ENCODE results near the gene KCNJ8.
"Not testable (repeated sequence)": the region's sequence is repeated elsewhere in the genome, so short reads cannot be mapped to it uniquely, and the experiment has no call there.

Gene KCNJ8

GRCh38 chr12:21782723-21783122, 8.2 kb upstream of the KCNJ8 start:
- not testable (repeated sequence) for DNase-seq

- DNase-seq = no peak
Observed at GRCh38 chr12:21780786-21781185, 6.3 kb upstream of the KCNJ8 start.

GRCh38 chr12:21776175-21776574, 1.7 kb upstream of the KCNJ8 start:
- DNase-seq = no peak

GRCh38 chr12:21775133-21775820, 771 bp upstream of the KCNJ8 start:
- no peak for DNase-seq

GRCh38 chr12:21773806-21774205, 700 bp downstream of the KCNJ8 start:
- DNase-seq = no peak

- no peak for DNase-seq
Observed at GRCh38 chr12:21773263-21773741, 1.2 kb downstream of the KCNJ8 start.

GRCh38 chr12:21771311-21771710, 3.2 kb downstream of the KCNJ8 start:
- no peak for DNase-seq

GRCh38 chr12:21769307-21769706, 5.2 kb downstream of the KCNJ8 start:
- no peak for DNase-seq

GRCh38 chr12:21766403-21766802, 8.1 kb downstream of the KCNJ8 start:
- DNase-seq = no peak

- DNase-seq = no peak
Observed at GRCh38 chr12:21764950-21765349, 9.6 kb downstream of the KCNJ8 start.

- no peak for DNase-seq
Observed at GRCh38 chr12:21764065-21764464, 10.4 kb downstream of the KCNJ8 start.

GRCh38 chr12:21763531-21763930, 11.0 kb downstream of the KCNJ8 start:
- no peak for DNase-seq

GRCh38 chr12:21759737-21760136, 14.8 kb downstream of the KCNJ8 start:
- no peak for DNase-seq

- no peak for DNase-seq
Observed at GRCh38 chr12:21757735-21758134, 16.8 kb downstream of the KCNJ8 start.

GRCh38 chr12:21756699-21757098, 17.8 kb downstream of the KCNJ8 start:
- no peak for DNase-seq

- no peak for DNase-seq
Observed at GRCh38 chr12:21751517-21751916, 23.0 kb downstream of the KCNJ8 start.

- no peak for DNase-seq
Observed at GRCh38 chr12:21745258-21745657, 29.2 kb downstream of the KCNJ8 start.

- DNase-seq = no peak
Observed at GRCh38 chr12:21731144-21731543, 43.4 kb downstream of the KCNJ8 start.

- DNase-seq = no peak
Observed at GRCh38 chr12:21725731-21726130, 48.8 kb downstream of the KCNJ8 start.

- DNase-seq = no peak
Observed at GRCh38 chr12:21718944-21719650, 55.4 kb downstream of the KCNJ8 start.

GRCh38 chr12:21718403-21718802, 56.1 kb downstream of the KCNJ8 start:
- DNase-seq = no peak

GRCh38 chr12:21717767-21718166, 56.7 kb downstream of the KCNJ8 start:
- DNase-seq = no peak

- no peak for DNase-seq
Observed at GRCh38 chr12:21715386-21715785, 59.1 kb downstream of the KCNJ8 start.
